Measurements from ENCODE around the gene CFAP206.
A peak's percentile ranks its signal among the peaks of the same experiment; 100 is the strongest.

Gene CFAP206

GRCh38 chr6:87407901-87408720, at the start of gene CFAP206:
Gene CFAP206, plus strand, starts transcription at chr6:87407972. Its CDS starts 1,868 bp downstream, at chr6:87409840.
- peak; percentile 87 to 91 for DNase-seq (ENCODE audit: low read depth in 2 of 2)
- TF ChIP-seq, protein P1, sequence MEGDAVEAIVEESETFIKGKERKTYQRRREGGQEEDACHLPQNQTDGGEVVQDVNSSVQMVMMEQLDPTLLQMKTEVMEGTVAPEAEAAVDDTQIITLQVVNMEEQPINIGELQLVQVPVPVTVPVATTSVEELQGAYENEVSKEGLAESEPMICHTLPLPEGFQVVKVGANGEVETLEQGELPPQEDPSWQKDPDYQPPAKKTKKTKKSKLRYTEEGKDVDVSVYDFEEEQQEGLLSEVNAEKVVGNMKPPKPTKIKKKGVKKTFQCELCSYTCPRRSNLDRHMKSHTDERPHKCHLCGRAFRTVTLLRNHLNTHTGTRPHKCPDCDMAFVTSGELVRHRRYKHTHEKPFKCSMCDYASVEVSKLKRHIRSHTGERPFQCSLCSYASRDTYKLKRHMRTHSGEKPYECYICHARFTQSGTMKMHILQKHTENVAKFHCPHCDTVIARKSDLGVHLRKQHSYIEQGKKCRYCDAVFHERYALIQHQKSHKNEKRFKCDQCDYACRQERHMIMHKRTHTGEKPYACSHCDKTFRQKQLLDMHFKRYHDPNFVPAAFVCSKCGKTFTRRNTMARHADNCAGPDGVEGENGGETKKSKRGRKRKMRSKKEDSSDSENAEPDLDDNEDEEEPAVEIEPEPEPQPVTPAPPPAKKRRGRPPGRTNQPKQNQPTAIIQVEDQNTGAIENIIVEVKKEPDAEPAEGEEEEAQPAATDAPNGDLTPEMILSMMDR (IDR thresholded peaks at IDR 0.05; ENCODE audit: low read depth, low read length) = no peak
- H3K4me3 ChIP-seq (replicated peaks in 1 of 2; ENCODE audit: low read depth in 2 of 2, low read length in 2 of 2) = peak within 1 kb of the TSS; percentile 82 to 96

- DNase-seq (ENCODE audit: low read depth in 2 of 2) = peak in 1 of 2 donors; percentile 4
- no peak overlapping the region for H3K4me3 ChIP-seq (replicated peaks in 1 of 2; ENCODE audit: low read depth in 2 of 2, low read length in 2 of 2)
- TF ChIP-seq, protein P1 (IDR thresholded peaks at IDR 0.05; ENCODE audit: low read depth, low read length) = no peak
These were observed 43.0 kb upstream of the CFAP206 start for GRCh38 chr6:87364602-87365252.

GRCh38 chr6:87366072-87366827, 41.5 kb upstream of the CFAP206 start:
- DNase-seq (ENCODE audit: low read depth in 2 of 2) = peak in 1 of 2 donors; percentile 6
- no peak overlapping the region for H3K4me3 ChIP-seq (replicated peaks in 1 of 2; ENCODE audit: low read depth in 2 of 2, low read length in 2 of 2)
- TF ChIP-seq, protein P1 (IDR thresholded peaks at IDR 0.05; ENCODE audit: low read depth, low read length) = no peak

DNA sequence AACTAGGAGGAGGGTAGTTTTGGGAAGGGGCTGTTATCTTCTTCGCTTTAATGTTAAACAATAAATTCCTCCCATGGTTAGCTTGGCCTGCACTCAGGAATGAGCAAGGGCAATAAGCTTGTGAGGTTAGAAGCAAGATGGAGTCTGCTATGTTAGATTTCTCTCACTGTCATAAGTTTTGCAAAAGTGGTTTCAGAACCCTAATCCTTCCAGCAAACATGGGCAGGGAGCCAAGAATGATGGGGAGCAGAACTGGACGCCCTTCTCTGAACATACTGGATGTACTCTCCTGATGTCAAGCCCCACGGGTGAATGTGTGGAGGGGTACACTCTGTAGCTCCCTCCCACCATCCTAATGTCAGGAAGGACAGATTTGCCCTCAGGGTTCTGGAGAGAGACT, 40.9 kb upstream of the CFAP206 start:
- DNase-seq (ENCODE audit: low read depth in 2 of 2) = no peak
- H3K4me3 ChIP-seq (replicated peaks in 1 of 2; ENCODE audit: low read depth in 2 of 2, low read length in 2 of 2) = no peak overlapping the region
- TF ChIP-seq, protein P1 (IDR thresholded peaks at IDR 0.05; ENCODE audit: low read depth, low read length) = no peak

- no peak overlapping the region for H3K4me3 ChIP-seq (replicated peaks in 1 of 2; ENCODE audit: low read depth in 2 of 2, low read length in 2 of 2)
- TF ChIP-seq, protein P1 (IDR thresholded peaks at IDR 0.05; ENCODE audit: low read depth, low read length) = no peak
- no peak for DNase-seq (ENCODE audit: low read depth in 2 of 2)
These were observed 34.4 kb upstream of the CFAP206 start for GRCh38 chr6:87373377-87373776.

- TF ChIP-seq, protein P1 (IDR thresholded peaks at IDR 0.05; ENCODE audit: low read depth, low read length) = no peak
These were observed 32.5 kb upstream of the CFAP206 start for GRCh38 chr6:87375315-87375714.

More at GRCh38 chr6:87375315-87375714, 32.5 kb upstream of the CFAP206 start:
- no peak for DNase-seq (ENCODE audit: low read depth in 2 of 2)
- no peak overlapping the region for H3K4me3 ChIP-seq (replicated peaks in 1 of 2; ENCODE audit: low read depth in 2 of 2, low read length in 2 of 2)
